H9 (cell line): ENCODE data around the gene BSN. TPM values are rescaled to one million over a fixed set of nuclear protein-coding genes. Genes with fewer than 3 reads are reported as not detected.

ENCODE experiments used
- DNase-seq: peaks from one replicate; pipeline ENCODE4 v3.0.0-alpha.2; 2017
- H2AFZ ChIP-seq: one replicate; pipeline ENCODE4 v1.6.1; 2013; ENCODE audit warnings: mild to moderate bottlenecking, low read length, control low read depth, moderate library complexity
- H2AK5ac ChIP-seq: 2 replicates; pipeline ENCODE4 v1.6.1; 2013; ENCODE audit warnings: low read length, control low read depth, mixed read lengths; ENCODE audit not compliant: insufficient read length
- H2BK120ac ChIP-seq: one replicate; pipeline ENCODE4 v1.6.1; 2013; ENCODE audit warnings: low read depth, mild to moderate bottlenecking, low read length, control low read depth, inconsistent platforms; ENCODE audit not compliant: poor library complexity, severe bottlenecking
- H2BK12ac ChIP-seq: 2 replicates; pipeline ENCODE4 v1.6.1; 2013; ENCODE audit warnings: low read length, control low read depth, mixed read lengths, low read depth; ENCODE audit not compliant: insufficient read length
- H2BK15ac ChIP-seq: 2 replicates; pipeline ENCODE4 v1.6.1; 2013; ENCODE audit warnings: low read depth, low read length, control low read depth
- H2BK20ac ChIP-seq: one replicate; pipeline ENCODE4 v1.6.1; 2013; ENCODE audit warnings: low read depth, mild to moderate bottlenecking, low read length, control low read depth, inconsistent platforms; ENCODE audit not compliant: poor library complexity, severe bottlenecking
- H2BK5ac ChIP-seq: 2 replicates; pipeline ENCODE4 v1.6.1; 2013; ENCODE audit warnings: low read length, control low read depth, mixed read lengths; ENCODE audit not compliant: insufficient read length
- H3K14ac ChIP-seq: 2 replicates; pipeline ENCODE4 v1.6.1; 2013; ENCODE audit warnings: low read length, control low read depth; ENCODE audit not compliant: insufficient read depth
- H3K18ac ChIP-seq: 2 replicates; pipeline ENCODE4 v1.6.1; 2013; ENCODE audit warnings: low read depth, mild to moderate bottlenecking, mixed read lengths, low read length, control low read depth; ENCODE audit not compliant: insufficient read length
- H3K23ac ChIP-seq: 2 replicates; pipeline ENCODE4 v1.6.1; 2013; ENCODE audit warnings: low read length, control low read depth, mixed read lengths, low read depth; ENCODE audit not compliant: insufficient read length
- H3K23me2 ChIP-seq: 2 replicates; pipeline ENCODE4 v1.6.1; 2013; ENCODE audit warnings: low read depth, mild to moderate bottlenecking, mixed read lengths, low read length, control low read depth; ENCODE audit not compliant: insufficient read length, poor library complexity, severe bottlenecking
- H3K27ac ChIP-seq: 2 replicates; pipeline ENCODE4 v1.5.1; 2013; ENCODE audit warnings: low read length, control low read depth, mixed read lengths, low read depth; ENCODE audit not compliant: insufficient read length
- H3K27me3 ChIP-seq: 2 replicates; pipeline ENCODE4 v1.6.1; 2013; ENCODE audit warnings: low read length, control low read depth, inconsistent platforms; ENCODE audit not compliant: insufficient read depth
- H3K4ac ChIP-seq: 2 replicates; pipeline ENCODE4 v1.6.1; 2013; ENCODE audit warnings: low read depth, mild to moderate bottlenecking, control low read depth, inconsistent platforms, low read length, moderate library complexity
- H3K4me1 ChIP-seq: 2 replicates; pipeline ENCODE4 v1.6.1; 2013; ENCODE audit warnings: low read length, control low read depth, inconsistent platforms; ENCODE audit not compliant: insufficient read depth
- H3K4me2 ChIP-seq: 2 replicates; pipeline ENCODE4 v1.6.1; 2013; ENCODE audit warnings: low read length, control low read depth, mixed read lengths; ENCODE audit not compliant: insufficient read length, insufficient read depth
- H3K56ac ChIP-seq: 2 replicates; pipeline ENCODE4 v1.6.1; 2013; ENCODE audit warnings: low read depth, mild to moderate bottlenecking, mixed read lengths, low read length, control low read depth; ENCODE audit not compliant: insufficient read length
- H3K79me1 ChIP-seq: 2 replicates; pipeline ENCODE4 v1.6.1; 2013; ENCODE audit warnings: low read depth, mild to moderate bottlenecking, moderate library complexity, low read length, control low read depth, inconsistent platforms; ENCODE audit not compliant: insufficient read depth, poor library complexity, severe bottlenecking
- H3K79me2 ChIP-seq: 2 replicates; pipeline ENCODE4 v1.6.1; 2013; ENCODE audit warnings: low read length, control low read depth, inconsistent platforms; ENCODE audit not compliant: insufficient read depth
- H3K9ac ChIP-seq: 2 replicates; pipeline ENCODE4 v1.6.1; 2013; ENCODE audit warnings: low read length, control low read depth, mixed read lengths; ENCODE audit not compliant: insufficient read length; ENCODE audit errors: extremely low read depth
- H3K9me3 ChIP-seq: one replicate; pipeline ENCODE4 v1.6.1; 2013; ENCODE audit warnings: low read depth, low read length, inconsistent platforms; ENCODE audit not compliant: control insufficient read depth
- H3T11ph ChIP-seq: one replicate; pipeline ENCODE4 v1.6.1; 2013; ENCODE audit warnings: mild to moderate bottlenecking, low read length, control low read depth, inconsistent platforms
- H4K20me1 ChIP-seq: one replicate; pipeline ENCODE4 v1.6.1; 2013; ENCODE audit not compliant: control insufficient read depth, insufficient read length, insufficient read depth
- H4K5ac ChIP-seq: 2 replicates; pipeline ENCODE4 v1.6.1; 2013; ENCODE audit warnings: low read depth, mild to moderate bottlenecking, mixed read lengths, low read length, control low read depth; ENCODE audit not compliant: insufficient read length
- H4K8ac ChIP-seq: replicated peaks from 2 replicates; pipeline ENCODE4 v1.6.1; 2013; ENCODE audit warnings: low read length, control low read depth, mixed read lengths, low read depth; ENCODE audit not compliant: insufficient read length
- H4K91ac ChIP-seq: 2 replicates; pipeline ENCODE4 v1.6.1; 2013; ENCODE audit warnings: low read depth, mild to moderate bottlenecking, moderate library complexity, mixed read lengths, low read length, control low read depth; ENCODE audit not compliant: insufficient read length
- H3K27ac Mint-ChIP-seq, 3 experiments: 2 replicates in 2 of 3; 3 replicates in 1 of 3; pipeline ENCODE4 v1.8.0; 2020 to 2021; ENCODE audit warnings: mixed read lengths in 3 of 3, mild to moderate bottlenecking in 1 of 3, moderate library complexity in 1 of 3
- H3K27me3 Mint-ChIP-seq: 2 replicates; pipeline ENCODE4 v1.8.0; 2021; ENCODE audit warnings: low read depth, mild to moderate bottlenecking, moderate library complexity, mixed read lengths
- H3K36me3 Mint-ChIP-seq, 3 experiments: 2 replicates in 2 of 3; 3 replicates in 1 of 3; pipeline ENCODE4 v1.8.0; 2020 to 2021; ENCODE audit warnings: low read depth in 3 of 3, mixed read lengths in 3 of 3; ENCODE audit not compliant: insufficient read depth in 1 of 3
- H3K4me1 Mint-ChIP-seq, 2 experiments: 2 replicates each; pipeline ENCODE4 v1.8.0; 2020; ENCODE audit warnings: mixed read lengths in 2 of 2
- H3K4me3 Mint-ChIP-seq, 2 experiments: 2 replicates in 1 of 2; 3 replicates in 1 of 2; pipeline ENCODE4 v1.8.0; 2020 to 2021; ENCODE audit warnings: mild to moderate bottlenecking in 2 of 2, mixed read lengths in 2 of 2, moderate library complexity in 1 of 2
- H3K9me3 Mint-ChIP-seq, 2 experiments: 2 replicates in 1 of 2; 3 replicates in 1 of 2; pipeline ENCODE4 v1.8.0; 2020; ENCODE audit warnings: mild to moderate bottlenecking in 2 of 2, mixed read lengths in 2 of 2, moderate library complexity in 1 of 2
- CTCF ChIP-seq: fragments of 200-600 bp; sonication (generic); conservative IDR thresholded peaks from 3 replicates; pipeline ENCODE4 v1.8.0; 2021; ENCODE audit warnings: antibody characterized with exemption, mild to moderate bottlenecking
- WGBS: extraction: QIAGEN DNeasy Blood & Tissue Kit; methylation state at CpG from one replicate; pipeline ENCODE4 v1.1.7; 2013; ENCODE audit warnings: missing lambda C conversion rate, low lambda C conversion rate, mixed read lengths; ENCODE audit not compliant: insufficient read length; ENCODE audit errors: extremely low coverage; 5-methylcytosine and 5-hydroxymethylcytosine counted together
- total RNA-seq: library from RNA; stranded (reverse); gene quantifications from 2 replicates; pipeline ENCODE4 v1.2.1, GENCODE V29; 2021

Gene BSN
- total RNA-seq, 1 experiment from 2014 or later = 2.4 TPM

GRCh38 chr3:49519916-49520385 lies 34.3 kb upstream of the BSN start:
- H3K9me3 Mint-ChIP-seq = no peaks in the 10 kb centered on the region; a peak in 1 of 5 replicates

More at GRCh38 chr3:49519916-49520385, 34.3 kb upstream of the BSN start:
- Histone ChIP-seq H3K9me3 (no peaks in the 10 kb centered on the region), H2BK15ac (no peak overlapping the region), H3K4me2 (no peak overlapping the region), H3K18ac (no peak overlapping the region), H3K56ac (no peak overlapping the region), H3K4me1 (no peaks in the 10 kb centered on the region), H3T11ph (no peak overlapping the region), H2BK20ac (no peak overlapping the region), H3K4ac (no peak overlapping the region), H3K9ac (no peak overlapping the region), H2AK5ac (no peak overlapping the region), H4K8ac (no peak overlapping the region), H3K14ac (no peak overlapping the region), H4K91ac (no peak overlapping the region), H2BK120ac (no peak overlapping the region), H3K27ac (no peak overlapping the region), H2AFZ (no peak overlapping the region), H3K79me2 (no peaks in the 10 kb centered on the region), H4K20me1 (no peaks in the 10 kb centered on the region), H4K5ac (no peak overlapping the region), H2BK5ac (no peak overlapping the region), H3K23ac (no peak overlapping the region), H2BK12ac (no peak overlapping the region), H3K27me3 (no peaks in the 10 kb centered on the region), H3K79me1 (no peaks in the 10 kb centered on the region), H3K23me2 (no peaks in the 10 kb centered on the region)
- Mint-ChIP-seq H3K27ac (peak overlapping the region in 2 of 3 experiments; percentile 66 to 86; a peak in 5 of 7 replicates), H3K27me3 (no peaks in the 10 kb centered on the region), H3K4me3 (no peak overlapping the region; a peak in 1 of 5 replicates), H3K36me3 (peaks cover 14 to 57% (median 44%) of the 10 kb centered on the region in 3 experiments; a peak in 6 of 7 replicates), H3K4me1 (peaks cover 15 to 17% of the 10 kb centered on the region in 2 experiments)
- no CpG with 5 or more reads among the region's 2 CpGs for WGBS
- no peak for DNase-seq
- TF ChIP-seq CTCF = no peak
